Measurements from ENCODE around the gene IPCEF1.

DNA sequence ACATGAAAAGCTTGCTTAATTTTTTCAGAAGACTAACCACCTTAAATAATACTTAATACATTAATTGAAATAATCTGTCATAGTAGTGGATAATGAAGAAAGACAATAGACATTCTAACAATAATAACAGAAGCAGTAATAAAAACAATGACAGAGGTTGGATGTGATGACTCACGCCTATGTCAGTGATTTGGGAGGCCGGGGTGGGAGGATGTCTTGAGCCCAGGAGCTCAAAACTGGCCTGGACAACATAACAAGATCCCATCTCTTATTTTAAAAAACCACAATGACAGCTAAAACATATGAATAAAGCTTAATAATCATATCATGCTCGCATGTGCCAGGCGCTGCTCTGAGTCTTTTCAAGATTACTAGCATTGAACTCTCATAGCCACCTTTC, 105.5 kb downstream of the IPCEF1 start:
- TF ChIP-seq POLR2AphosphoS5 (IDR thresholded peaks at IDR 0.05; ENCODE audit: borderline replicate concordance, low read depth, low read length): no peak
- TF ChIP-seq EZH2 (IDR thresholded peaks at IDR 0.05): no peak
- TF ChIP-seq FOXP2 (optimal IDR thresholded peaks at IDR 0.05; ENCODE audit: control extremely low read depth, extremely low read length, insufficient read depth): no peak

Data from SK-N-MC (cell line).